Measurements from ENCODE around the gene PCGF3. TPM values are rescaled to one million over a fixed set of nuclear protein-coding genes. Genes with fewer than 3 reads are reported as not detected.

The PCGF3 gene
- total and polyA plus RNA-seq, 10 of the 15 experiments (the other 5 are each of a cell fraction or from before 2014, with no cell fraction given) = 2.2 to 43.8 (median 15.9) TPM

DNA sequence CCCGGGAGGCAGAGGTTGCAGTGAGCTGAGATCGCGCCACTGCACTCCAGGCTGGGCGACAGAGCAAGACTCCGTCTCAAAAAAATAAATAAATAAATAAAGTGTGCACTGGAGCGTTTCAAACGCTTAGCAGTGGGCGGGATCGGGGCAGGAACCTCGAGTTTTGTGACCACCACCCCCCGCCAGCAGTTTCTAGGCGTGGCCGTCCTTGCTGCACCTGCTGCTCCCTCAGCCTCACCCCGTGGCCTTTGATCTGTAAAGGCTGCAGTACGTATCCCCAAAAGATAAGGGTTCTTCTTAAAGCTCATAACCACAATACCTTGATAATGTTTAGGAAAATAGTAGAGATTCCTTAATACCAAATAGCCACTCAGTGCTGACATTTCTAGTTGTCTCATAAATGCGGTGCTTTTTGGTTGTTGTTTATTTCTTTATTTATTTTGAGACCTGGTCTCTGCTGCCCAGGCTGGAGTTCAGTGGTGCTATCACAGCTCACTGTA lies 33.2 kb downstream of the PCGF3 start:
- no peak for ATAC-seq
- in situ Hi-C loops (cut with MboI) = no loop called here
- intact Hi-C loops (cut with micrococcal nuclease; ENCODE audit: unreplicated experiment) = no loop called here
- ChIA-PET CTCF (interaction anchor here (1.1 kb wide), 1 partner anchor 248 kb away, joined by 7 read pairs; the partner anchor contains the start of gene IDUA), SMC1A (ENCODE audit: uncharacterized antibody, unreplicated experiment) (no interaction called here), POLR2A (no interaction called here), RAD21 (ENCODE audit: unreplicated experiment) (interaction anchor here (0.9 kb wide), 1 partner anchor 248 kb away, joined by 4 read pairs; the partner anchor contains the start of gene IDUA)
- FAIRE-seq = no peak
- Histone ChIP-seq H3K9me3 (replicated peaks; ENCODE audit: control insufficient read depth, insufficient read depth, low read length) (no peaks in the 10 kb centered on the region), H3K4me1 (ENCODE audit: control insufficient read depth, insufficient read depth, low read length) (no peaks in the 10 kb centered on the region), H4K20me1 (ENCODE audit: control insufficient read depth, insufficient read depth) (no peaks in the 10 kb centered on the region), H3K36me3 (ENCODE audit: control insufficient read depth in 2 of 2, insufficient read depth in 2 of 2, low read length in 1 of 2) (peaks cover 9 to 10% of the 10 kb centered on the region in 2 experiments; a peak in 3 of 4 replicates), H3K9ac (ENCODE audit: control insufficient read depth, insufficient read depth, low read length) (no peak overlapping the region), H3K4me3 (no peak overlapping the region), H3K27me3 (replicated peaks in 1 of 2; ENCODE audit: control insufficient read depth in 2 of 2, insufficient read depth in 2 of 2, low read length in 1 of 2) (no peaks in the 10 kb centered on the region), H3K4me2 (ENCODE audit: control insufficient read depth, insufficient read depth) (no peak overlapping the region), H3K79me2 (ENCODE audit: control insufficient read depth, insufficient read depth, low read length) (no peaks in the 10 kb centered on the region), H2AFZ (ENCODE audit: control insufficient read depth, low read depth, low read length) (no peak overlapping the region), H3K27ac (ENCODE audit: control insufficient read depth, insufficient read depth) (no peak overlapping the region)
- 55% methylated on average over 16 of the region's 16 CpGs for WGBS (ENCODE audit: insufficient coverage, insufficient replicate concordance, low lambda C conversion rate, missing lambda C conversion rate)
- TF ChIP-seq IKZF1 (conservative IDR thresholded peaks at IDR 0.05) = no peak
- TF ChIP-seq YY1 (IDR thresholded peaks at IDR 0.05; ENCODE audit: low read depth, low read length) = no peak
- TF ChIP-seq, protein P1, sequence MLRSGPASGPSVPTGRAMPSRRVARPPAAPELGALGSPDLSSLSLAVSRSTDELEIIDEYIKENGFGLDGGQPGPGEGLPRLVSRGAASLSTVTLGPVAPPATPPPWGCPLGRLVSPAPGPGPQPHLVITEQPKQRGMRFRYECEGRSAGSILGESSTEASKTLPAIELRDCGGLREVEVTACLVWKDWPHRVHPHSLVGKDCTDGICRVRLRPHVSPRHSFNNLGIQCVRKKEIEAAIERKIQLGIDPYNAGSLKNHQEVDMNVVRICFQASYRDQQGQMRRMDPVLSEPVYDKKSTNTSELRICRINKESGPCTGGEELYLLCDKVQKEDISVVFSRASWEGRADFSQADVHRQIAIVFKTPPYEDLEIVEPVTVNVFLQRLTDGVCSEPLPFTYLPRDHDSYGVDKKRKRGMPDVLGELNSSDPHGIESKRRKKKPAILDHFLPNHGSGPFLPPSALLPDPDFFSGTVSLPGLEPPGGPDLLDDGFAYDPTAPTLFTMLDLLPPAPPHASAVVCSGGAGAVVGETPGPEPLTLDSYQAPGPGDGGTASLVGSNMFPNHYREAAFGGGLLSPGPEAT (IDR thresholded peaks at IDR 0.05; ENCODE audit: low read depth) = no peak
- TF ChIP-seq CBX5 (IDR thresholded peaks at IDR 0.05; ENCODE audit: low read depth) = no peak
- TF ChIP-seq CHD1 (IDR thresholded peaks at IDR 0.05; ENCODE audit: low read depth, low read length) = no peak
- no peak for TF ChIP-seq KAT2A (conservative IDR thresholded peaks at IDR 0.05; ENCODE audit: control insufficient read depth, low read depth, low read length)
- TF ChIP-seq TAF1 (IDR thresholded peaks at IDR 0.05; ENCODE audit: borderline replicate concordance, low read depth, low read length) = no peak
- no peak for TF ChIP-seq SMAD5 (IDR thresholded peaks at IDR 0.05; ENCODE audit: low read depth)
- TF ChIP-seq CREM (IDR thresholded peaks at IDR 0.05; ENCODE audit: low read depth) = no peak
- no peak for TF ChIP-seq LARP7 (IDR thresholded peaks at IDR 0.05)
- TF ChIP-seq POLR2AphosphoS5 (IDR thresholded peaks at IDR 0.05; ENCODE audit: low read length) = no peak
- no TSS peak for BruUV-seq (replicated peaks)
- no peak for DNase-seq (ENCODE audit: low read depth, low spot score)

Data from GM12878 (cell line).